ENCODE data around the gene GRAMD1A.
"Not testable (repeated sequence)": the region's sequence is repeated elsewhere in the genome, so short reads cannot be mapped to it uniquely, and the experiment has no call there.

The GRAMD1A gene

GRCh38 chr19:34979819-34980640 lies 20.1 kb upstream of the GRAMD1A start:
- DNase-seq (ENCODE audit: low read depth), result no peak

- no peak for DNase-seq (ENCODE audit: low read depth)
Observed at GRCh38 chr19:34982275-34982674, 17.8 kb upstream of the GRAMD1A start.

DNA sequence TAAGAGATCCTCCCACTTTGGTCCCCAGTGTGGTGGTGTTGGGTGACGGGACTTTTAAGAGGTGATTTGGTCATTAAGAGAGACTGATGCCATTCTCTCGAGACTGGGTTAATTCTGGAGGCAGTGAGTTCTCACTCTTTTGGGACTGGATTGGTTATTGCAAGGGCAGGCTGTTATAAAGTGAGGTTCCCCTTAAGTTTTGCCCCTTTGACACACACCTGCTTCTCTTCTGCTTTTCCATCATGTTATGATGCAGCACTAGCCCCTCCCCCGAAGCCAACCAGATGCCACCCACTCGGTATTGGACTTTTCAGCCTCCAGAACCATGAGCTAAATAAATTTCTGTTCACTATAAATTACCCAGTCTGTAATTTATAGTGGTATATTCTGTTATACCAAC lies 16.3 kb upstream of the GRAMD1A start:
- no peak for DNase-seq (ENCODE audit: low read depth)

DNA sequence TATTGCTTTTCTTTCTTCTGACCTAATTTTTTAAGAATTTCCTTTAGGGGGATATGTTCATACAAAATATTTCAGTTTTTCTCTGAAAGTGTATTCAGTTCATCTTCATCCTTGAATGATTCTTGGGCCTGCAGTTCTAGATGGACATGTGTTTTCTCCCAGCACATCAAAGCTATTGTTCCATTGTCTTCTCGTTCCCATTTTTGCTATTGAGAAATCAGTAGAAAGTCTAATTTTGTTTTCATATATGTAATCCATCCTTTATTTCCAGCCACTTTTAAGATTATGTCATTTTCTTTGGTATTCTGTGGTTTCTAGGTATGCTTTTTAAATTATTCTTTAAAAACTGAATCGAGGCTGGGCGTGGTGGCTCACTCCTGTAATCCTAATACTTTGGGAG lies 15.8 kb upstream of the GRAMD1A start:
- DNase-seq (ENCODE audit: low read depth), result no peak

DNA sequence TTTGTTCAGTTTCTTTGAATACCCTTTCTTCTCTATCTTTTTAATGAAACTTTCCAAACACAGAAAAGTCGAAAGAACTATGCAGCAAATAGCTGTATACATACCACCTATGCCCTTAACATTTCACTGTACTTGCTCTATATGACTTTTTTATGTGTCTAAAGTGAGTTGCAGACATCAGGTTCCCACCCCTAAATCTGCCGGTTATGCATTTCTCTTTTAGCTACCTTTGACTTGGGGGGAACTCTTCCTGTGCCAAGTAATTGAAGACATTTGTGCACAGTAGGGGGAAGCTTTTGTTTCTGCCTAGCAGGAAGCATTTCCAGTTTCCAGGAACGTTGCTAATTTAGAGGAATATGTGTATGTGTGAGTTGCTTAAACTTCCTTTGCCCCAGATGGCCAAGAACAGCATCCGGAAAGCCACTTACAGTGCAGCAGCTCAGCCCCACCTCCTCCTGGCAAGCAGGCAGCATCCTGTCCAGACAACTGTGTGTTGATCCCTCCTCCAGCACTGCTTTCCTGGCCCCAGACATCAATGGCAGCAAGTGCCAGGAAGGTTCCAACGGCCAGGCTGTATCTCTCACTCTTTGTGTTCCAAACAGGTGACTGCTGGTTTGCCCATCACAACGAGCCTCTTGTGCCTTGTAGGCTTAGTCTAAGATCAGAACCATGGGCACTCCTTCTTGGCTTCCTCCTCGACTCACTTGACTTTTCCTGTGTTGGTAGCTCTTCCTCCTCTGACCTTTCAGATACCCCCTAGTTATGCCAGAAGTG lies 14.7 kb upstream of the GRAMD1A start:
- DNase-seq (ENCODE audit: low read depth), result peak; percentile 3

DNA sequence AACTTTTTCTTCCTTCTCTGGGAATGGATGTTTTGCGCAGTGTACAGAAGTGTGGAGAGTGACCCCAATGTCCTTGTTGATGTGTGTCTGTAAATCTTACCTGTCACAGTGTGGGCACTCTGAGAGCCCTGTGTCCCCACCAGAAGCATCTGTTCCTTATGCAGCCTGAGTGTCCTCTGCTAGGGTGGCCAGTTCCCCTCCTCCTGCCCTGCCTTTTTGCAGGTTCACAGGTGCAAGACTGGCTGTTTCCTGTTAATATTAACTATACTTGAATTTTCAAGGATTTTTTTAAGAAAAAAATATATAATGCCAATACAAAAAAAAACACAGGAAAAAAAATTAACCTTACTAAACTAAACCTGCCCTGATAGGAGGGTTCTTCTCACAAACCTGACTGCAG lies 12.0 kb upstream of the GRAMD1A start:
- DNase-seq (ENCODE audit: low read depth), result no peak

- DNase-seq (ENCODE audit: low read depth), result no peak
Observed at GRCh38 chr19:34989298-34989697, 10.8 kb upstream of the GRAMD1A start.

- DNase-seq (ENCODE audit: low read depth), result no peak
Observed at GRCh38 chr19:34990578-34991192, 9.4 kb upstream of the GRAMD1A start.

- DNase-seq (ENCODE audit: low read depth), result no peak
Observed at GRCh38 chr19:34991542-34992333, 8.4 kb upstream of the GRAMD1A start.

DNA sequence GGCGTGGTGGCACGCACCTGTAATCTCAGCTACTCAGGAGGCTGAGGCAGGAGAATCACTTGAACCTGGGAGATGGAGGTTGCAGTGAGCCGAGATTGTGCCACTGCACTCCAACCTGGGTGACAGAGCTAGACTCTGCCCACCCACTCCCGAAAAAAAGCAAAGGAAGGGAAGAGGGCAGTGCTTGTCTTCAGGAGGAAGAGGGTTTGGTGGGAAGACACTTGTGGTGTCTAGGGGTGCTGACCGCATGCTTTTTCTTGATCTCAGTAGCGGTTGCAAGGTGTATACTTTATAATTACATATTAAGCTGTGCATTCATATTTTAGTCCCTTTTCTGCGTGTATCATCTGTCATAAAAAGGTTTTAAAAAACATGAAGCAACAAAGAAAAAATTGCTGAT lies 7.5 kb upstream of the GRAMD1A start:
- not testable (repeated sequence) for DNase-seq (ENCODE audit: low read depth)

- DNase-seq (ENCODE audit: low read depth), result no peak
Observed at GRCh38 chr19:34994286-34994642, 5.9 kb upstream of the GRAMD1A start.

DNA sequence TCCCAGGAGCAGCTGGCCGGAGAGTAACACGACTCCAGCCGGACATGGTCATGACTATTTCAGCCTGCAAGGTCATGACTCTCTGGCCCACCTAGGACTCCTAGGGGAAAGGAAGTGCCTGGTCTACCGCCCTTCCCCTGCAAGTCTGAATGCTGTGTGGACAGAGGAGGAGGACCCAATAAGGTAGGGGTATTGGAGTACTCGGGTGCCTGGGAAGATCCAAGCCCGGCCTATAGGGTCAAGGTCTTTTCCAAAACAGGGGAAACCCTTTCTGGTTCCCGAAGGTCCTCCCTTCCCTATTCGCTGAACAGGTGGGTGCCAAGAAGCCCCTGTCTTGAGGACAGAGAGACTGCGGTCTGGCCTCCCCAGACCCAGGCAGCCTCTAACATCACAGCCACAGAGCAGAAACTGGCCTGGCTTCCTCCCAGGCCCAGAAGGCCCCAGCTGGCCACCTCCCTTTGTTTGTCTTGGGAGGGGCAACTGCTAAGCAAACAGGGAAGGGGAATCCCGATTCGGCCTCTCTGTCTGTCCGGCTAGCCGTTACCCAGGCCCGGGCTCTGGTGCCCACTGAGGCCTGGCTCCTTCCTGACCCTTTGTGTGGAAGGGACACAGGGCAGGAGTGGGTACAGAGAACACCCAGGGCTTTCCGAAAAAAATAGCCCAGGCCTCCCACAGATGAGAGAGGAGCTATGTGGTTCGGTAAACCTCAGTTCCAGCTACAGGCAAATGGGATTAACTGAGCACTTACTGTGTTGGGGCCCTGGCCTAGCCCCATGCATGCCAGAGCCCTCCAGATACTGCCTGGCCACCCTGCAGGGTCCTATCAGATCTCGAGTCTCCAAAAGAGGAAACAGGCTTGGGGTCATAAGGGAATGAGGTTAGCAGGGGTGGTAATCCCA lies 5.2 kb upstream of the GRAMD1A start:
- DNase-seq (ENCODE audit: low read depth), result no peak

GRCh38 chr19:34995551-34995950 lies 4.6 kb upstream of the GRAMD1A start:
- DNase-seq (ENCODE audit: low read depth), result no peak

DNA sequence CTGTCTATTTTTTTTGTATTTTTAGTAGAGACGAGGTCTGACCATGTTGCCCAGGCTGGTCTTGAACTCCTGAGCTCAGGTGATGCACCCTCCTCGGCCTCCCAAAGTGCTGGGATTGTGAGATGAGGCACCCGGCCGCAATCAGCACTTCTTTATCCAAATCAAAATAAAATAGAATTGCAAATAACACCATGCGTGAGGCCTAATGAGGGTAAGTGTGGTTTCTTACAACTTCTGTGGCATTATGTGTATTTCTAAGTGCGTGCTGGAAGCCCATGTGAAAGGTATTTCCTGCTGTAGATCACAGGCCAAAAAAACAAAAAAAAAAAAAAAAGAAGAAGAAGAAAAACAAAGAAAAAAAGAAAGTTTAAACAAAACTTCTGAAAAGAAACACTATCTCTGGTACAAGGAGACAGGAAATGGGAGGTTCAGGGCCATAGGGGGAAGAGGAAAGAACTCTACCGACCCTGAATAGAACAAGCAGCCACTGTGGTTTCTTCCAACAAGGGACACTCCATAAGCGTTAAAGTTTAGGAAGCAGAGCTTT lies 3.0 kb upstream of the GRAMD1A start:
- DNase-seq (ENCODE audit: low read depth), result no peak

DNA sequence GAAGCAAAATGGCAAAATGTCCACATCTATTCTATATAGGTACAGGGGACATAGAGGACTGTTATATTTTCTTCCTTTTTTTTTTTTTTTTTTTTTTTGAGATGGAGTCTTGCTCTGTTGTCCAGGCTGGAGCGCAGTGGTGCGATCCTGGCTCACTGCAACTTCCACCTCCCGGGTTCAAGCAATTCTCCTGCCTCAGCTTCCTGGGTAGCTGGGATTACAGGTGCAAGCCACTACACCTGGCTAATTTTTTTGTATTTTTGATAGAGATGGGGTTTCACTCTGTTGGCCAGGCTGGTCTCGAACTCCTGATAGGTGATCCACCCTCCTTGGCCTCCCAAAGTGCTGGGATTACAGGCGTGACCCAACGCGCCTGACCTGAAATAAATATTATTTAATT lies 1.9 kb upstream of the GRAMD1A start:
- DNase-seq (ENCODE audit: low read depth), result not testable (repeated sequence)

- DNase-seq (ENCODE audit: low read depth), result no peak
Observed at GRCh38 chr19:34998777-34999497, 1.2 kb upstream of the GRAMD1A start.

- no peak for DNase-seq (ENCODE audit: low read depth)
Observed at GRCh38 chr19:35000338-35000646, 169 bp downstream of the GRAMD1A start.

- no peak for DNase-seq (ENCODE audit: low read depth)
Observed at GRCh38 chr19:35000647-35001501, 751 bp downstream of the GRAMD1A start.

DNA sequence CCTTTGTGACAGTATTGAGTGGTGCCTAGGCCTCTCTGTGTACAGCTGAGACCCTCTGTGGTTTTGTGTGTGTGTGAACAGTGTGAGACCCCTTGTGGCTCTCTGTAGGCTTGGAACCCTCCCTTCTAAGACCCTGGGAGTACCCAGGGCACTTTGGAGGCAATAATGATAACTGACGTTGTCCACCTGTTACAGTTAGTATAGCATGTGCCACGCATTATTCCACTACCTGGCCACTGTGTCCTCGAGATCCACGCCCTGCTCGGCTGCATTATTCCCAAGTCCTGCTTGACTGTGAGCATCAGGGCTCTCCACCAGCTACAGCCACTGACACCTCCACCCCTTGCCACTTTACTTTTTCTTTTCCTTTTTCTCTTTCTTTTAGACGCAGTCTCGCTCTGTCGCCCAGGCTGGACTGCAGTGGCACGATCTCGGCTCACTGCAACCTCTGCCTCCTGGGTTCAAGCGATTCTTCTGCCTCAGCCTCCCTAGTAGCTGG lies 2.0 kb downstream of the GRAMD1A start:
- no peak for DNase-seq (ENCODE audit: low read depth)

All from GM04504 (cell line).